Loucy (cell line): ENCODE results near the gene NFATC1.

ENCODE experiments used
- H2AFZ ChIP-seq: fragments of 200-600 bp; sonication (generic); 2 replicates; pipeline ENCODE4 v1.6.0; 2016; ENCODE audit warnings: antibody characterized with exemption, mild to moderate bottlenecking, low read length, moderate library complexity
- H3F3A ChIP-seq: fragments of 200-600 bp; 2 replicates; pipeline ENCODE4 v1.6.0; 2016; ENCODE audit warnings: antibody characterized with exemption, low read depth, mild to moderate bottlenecking
- H3K27me3 ChIP-seq: fragments of 200-600 bp; sonication (generic); 2 replicates; pipeline ENCODE4 v1.6.1; 2014; ENCODE audit warnings: low read length, mild to moderate bottlenecking; ENCODE audit not compliant: insufficient read depth, poor library complexity, severe bottlenecking
- H3K36me3 ChIP-seq: fragments of 200-600 bp; sonication (generic); 2 replicates; pipeline ENCODE4 v1.6.1; 2016; ENCODE audit warnings: low read length; ENCODE audit not compliant: insufficient read depth
- H3K4me1 ChIP-seq: fragments of 200-600 bp; sonication (generic); 2 replicates; pipeline ENCODE4 v1.5.1; 2014; ENCODE audit warnings: low read length, mild to moderate bottlenecking; ENCODE audit not compliant: insufficient read depth, poor library complexity, severe bottlenecking
- H3K4me2 ChIP-seq: fragments of 200-600 bp; sonication (generic); 2 replicates; pipeline ENCODE4 v1.6.0; 2014; ENCODE audit warnings: antibody characterized with exemption, low read length, low read depth, mild to moderate bottlenecking; ENCODE audit not compliant: poor library complexity, severe bottlenecking
- H3K4me3 ChIP-seq: fragments of 200-600 bp; sonication (generic); 2 replicates; pipeline ENCODE4 v1.5.1; 2014; ENCODE audit warnings: low read length, mild to moderate bottlenecking, mixed read lengths; ENCODE audit not compliant: poor library complexity, severe bottlenecking
- H3K79me2 ChIP-seq: fragments of 200-600 bp; sonication (generic); 2 replicates; pipeline ENCODE4 v1.6.1; 2014; ENCODE audit warnings: low read length; ENCODE audit not compliant: insufficient read depth
- H3K9ac ChIP-seq: fragments of 200-600 bp; sonication (generic); 2 replicates; pipeline ENCODE4 v1.6.0; 2014; ENCODE audit warnings: mild to moderate bottlenecking, low read depth, low read length, moderate library complexity; ENCODE audit not compliant: poor library complexity, severe bottlenecking
- H3K9me2 ChIP-seq: fragments of 200-600 bp; sonication (generic); replicated peaks from 2 replicates; pipeline ENCODE4 v1.6.1; 2016; ENCODE audit warnings: low read depth, low read length, mixed read lengths
- H3K9me3 ChIP-seq: fragments of 200-600 bp; sonication (generic); 2 replicates; pipeline ENCODE4 v1.6.1; 2014; ENCODE audit warnings: mild to moderate bottlenecking, antibody characterized with exemption, low read length, low read depth; ENCODE audit not compliant: insufficient read depth
- H4K20me1 ChIP-seq: fragments of 200-600 bp; sonication (generic); 2 replicates; pipeline ENCODE4 v1.6.0; 2014; ENCODE audit warnings: antibody characterized with exemption, low read length, mild to moderate bottlenecking; ENCODE audit not compliant: insufficient read depth, poor library complexity, severe bottlenecking
- EZH2phosphoT487 ChIP-seq: fragments of 200-600 bp; IDR thresholded peaks from 2 replicates; pipeline ENCODE4 v1.6.1; 2018; ENCODE audit warnings: antibody characterized with exemption, mild to moderate bottlenecking, moderate library complexity, borderline replicate concordance
- TF ChIP-seq, protein P1 (sequence below): fragments of 200-600 bp; sonication (generic); conservative IDR thresholded peaks from 2 replicates; pipeline ENCODE4 v1.5.1; 2014; ENCODE audit warnings: mild to moderate bottlenecking, antibody characterized with exemption, low read length

The NFATC1 gene

DNA sequence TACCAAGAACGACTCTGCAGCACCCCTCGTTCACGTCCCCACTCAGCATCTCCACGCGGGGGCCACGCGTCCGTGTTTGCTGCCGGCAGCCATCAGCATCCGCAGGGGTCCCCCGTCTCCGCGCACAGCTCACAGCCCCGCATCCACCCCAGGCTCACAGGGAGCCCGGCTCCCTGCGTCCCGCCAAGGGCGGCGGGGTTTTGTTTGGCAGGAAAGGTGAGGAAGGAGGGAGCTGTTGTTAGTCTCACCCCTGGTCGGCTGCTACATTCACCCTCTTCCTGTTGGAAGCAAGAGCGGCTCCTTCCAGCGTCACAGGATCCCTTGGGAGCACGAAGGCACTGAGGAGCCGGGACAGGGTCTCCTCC is 152.9 kb downstream of the NFATC1 start:
- Histone ChIP-seq H3K9me2 (no peaks in the 10 kb centered on the region), H3K27me3 (no peaks in the 10 kb centered on the region)

GRCh38 chr18:79548986-79549637 is 153.4 kb downstream of the NFATC1 start:
- Histone ChIP-seq H3K4me1 (no peaks in the 10 kb centered on the region), H3K9ac (no peak overlapping the region)
- TF ChIP-seq EZH2phosphoT487: no peak
- TF ChIP-seq, protein P1, sequence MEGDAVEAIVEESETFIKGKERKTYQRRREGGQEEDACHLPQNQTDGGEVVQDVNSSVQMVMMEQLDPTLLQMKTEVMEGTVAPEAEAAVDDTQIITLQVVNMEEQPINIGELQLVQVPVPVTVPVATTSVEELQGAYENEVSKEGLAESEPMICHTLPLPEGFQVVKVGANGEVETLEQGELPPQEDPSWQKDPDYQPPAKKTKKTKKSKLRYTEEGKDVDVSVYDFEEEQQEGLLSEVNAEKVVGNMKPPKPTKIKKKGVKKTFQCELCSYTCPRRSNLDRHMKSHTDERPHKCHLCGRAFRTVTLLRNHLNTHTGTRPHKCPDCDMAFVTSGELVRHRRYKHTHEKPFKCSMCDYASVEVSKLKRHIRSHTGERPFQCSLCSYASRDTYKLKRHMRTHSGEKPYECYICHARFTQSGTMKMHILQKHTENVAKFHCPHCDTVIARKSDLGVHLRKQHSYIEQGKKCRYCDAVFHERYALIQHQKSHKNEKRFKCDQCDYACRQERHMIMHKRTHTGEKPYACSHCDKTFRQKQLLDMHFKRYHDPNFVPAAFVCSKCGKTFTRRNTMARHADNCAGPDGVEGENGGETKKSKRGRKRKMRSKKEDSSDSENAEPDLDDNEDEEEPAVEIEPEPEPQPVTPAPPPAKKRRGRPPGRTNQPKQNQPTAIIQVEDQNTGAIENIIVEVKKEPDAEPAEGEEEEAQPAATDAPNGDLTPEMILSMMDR: no peak

More for the DNA sequence above, 152.9 kb downstream of the NFATC1 start:
- H2AFZ ChIP-seq: no peak overlapping the region
- no peaks in the 10 kb centered on the region for H4K20me1 ChIP-seq
- no peaks in the 10 kb centered on the region for H3K79me2 ChIP-seq
- no peaks in the 10 kb centered on the region for H3K36me3 ChIP-seq
- H3F3A ChIP-seq: no peaks in the 10 kb centered on the region
- H3K4me2 ChIP-seq: no peak overlapping the region
- no peak overlapping the region for H3K9ac ChIP-seq
- peaks cover 28% of the 10 kb centered on the region; the same call in 1 of the 2 replicates for H3K9me3 ChIP-seq
- no peaks in the 10 kb centered on the region for H3K4me1 ChIP-seq
- TF ChIP-seq, protein P1: no peak
- TF ChIP-seq EZH2phosphoT487: no peak
- no peak overlapping the region for H3K4me3 ChIP-seq

GRCh38 chr18:79549638-79550000 is 153.9 kb downstream of the NFATC1 start:
- H3K4me3 ChIP-seq: no peak overlapping the region
- H3K9me3 ChIP-seq: peaks cover 26% of the 10 kb centered on the region; the same call in 1 of the 2 replicates

More at GRCh38 chr18:79548986-79549637, 153.4 kb downstream of the NFATC1 start:
- no peaks in the 10 kb centered on the region for H4K20me1 ChIP-seq
- no peaks in the 10 kb centered on the region for H3F3A ChIP-seq
- H3K79me2 ChIP-seq: no peaks in the 10 kb centered on the region
- H3K27me3 ChIP-seq: no peaks in the 10 kb centered on the region
- no peak overlapping the region for H3K4me2 ChIP-seq
- no peaks in the 10 kb centered on the region for H3K9me2 ChIP-seq
- no peak overlapping the region for H3K4me3 ChIP-seq
- H2AFZ ChIP-seq: no peak overlapping the region
- no peaks in the 10 kb centered on the region for H3K36me3 ChIP-seq
- H3K9me3 ChIP-seq: peaks cover 27% of the 10 kb centered on the region; the same call in 1 of the 2 replicates

More at GRCh38 chr18:79549638-79550000, 153.9 kb downstream of the NFATC1 start:
- Histone ChIP-seq H3K9me2 (no peaks in the 10 kb centered on the region), H3K36me3 (no peaks in the 10 kb centered on the region), H4K20me1 (no peaks in the 10 kb centered on the region), H3K79me2 (no peaks in the 10 kb centered on the region), H3K4me2 (no peak overlapping the region), H3K27me3 (no peaks in the 10 kb centered on the region), H3K9ac (no peak overlapping the region), H2AFZ (no peak overlapping the region), H3K4me1 (no peaks in the 10 kb centered on the region), H3F3A (no peaks in the 10 kb centered on the region)
- no peak for TF ChIP-seq EZH2phosphoT487
- TF ChIP-seq, protein P1: no peak
